H9 (cell line): ENCODE data around the gene ASGR2. TPM values are rescaled to one million over a fixed set of nuclear protein-coding genes. Genes with fewer than 3 reads are reported as not detected.
"Not testable (repeated sequence)": the region's sequence is repeated elsewhere in the genome, so short reads cannot be mapped to it uniquely, and the experiment has no call there.

ENCODE experiments used
- DNase-seq: peaks from one replicate; pipeline ENCODE4 v3.0.0-alpha.2; 2017
- H2AFZ ChIP-seq: one replicate; pipeline ENCODE4 v1.6.1; 2013; ENCODE audit warnings: mild to moderate bottlenecking, low read length, control low read depth, moderate library complexity
- H2AK5ac ChIP-seq: 2 replicates; pipeline ENCODE4 v1.6.1; 2013; ENCODE audit warnings: low read length, control low read depth, mixed read lengths; ENCODE audit not compliant: insufficient read length
- H2BK120ac ChIP-seq: one replicate; pipeline ENCODE4 v1.6.1; 2013; ENCODE audit warnings: low read depth, mild to moderate bottlenecking, low read length, control low read depth, inconsistent platforms; ENCODE audit not compliant: poor library complexity, severe bottlenecking
- H2BK12ac ChIP-seq: 2 replicates; pipeline ENCODE4 v1.6.1; 2013; ENCODE audit warnings: low read length, control low read depth, mixed read lengths, low read depth; ENCODE audit not compliant: insufficient read length
- H2BK15ac ChIP-seq: 2 replicates; pipeline ENCODE4 v1.6.1; 2013; ENCODE audit warnings: low read depth, low read length, control low read depth
- H2BK20ac ChIP-seq: one replicate; pipeline ENCODE4 v1.6.1; 2013; ENCODE audit warnings: low read depth, mild to moderate bottlenecking, low read length, control low read depth, inconsistent platforms; ENCODE audit not compliant: poor library complexity, severe bottlenecking
- H2BK5ac ChIP-seq: 2 replicates; pipeline ENCODE4 v1.6.1; 2013; ENCODE audit warnings: low read length, control low read depth, mixed read lengths; ENCODE audit not compliant: insufficient read length
- H3K14ac ChIP-seq: 2 replicates; pipeline ENCODE4 v1.6.1; 2013; ENCODE audit warnings: low read length, control low read depth; ENCODE audit not compliant: insufficient read depth
- H3K18ac ChIP-seq: 2 replicates; pipeline ENCODE4 v1.6.1; 2013; ENCODE audit warnings: low read depth, mild to moderate bottlenecking, mixed read lengths, low read length, control low read depth; ENCODE audit not compliant: insufficient read length
- H3K23ac ChIP-seq: 2 replicates; pipeline ENCODE4 v1.6.1; 2013; ENCODE audit warnings: low read length, control low read depth, mixed read lengths, low read depth; ENCODE audit not compliant: insufficient read length
- H3K23me2 ChIP-seq: 2 replicates; pipeline ENCODE4 v1.6.1; 2013; ENCODE audit warnings: low read depth, mild to moderate bottlenecking, mixed read lengths, low read length, control low read depth; ENCODE audit not compliant: insufficient read length, poor library complexity, severe bottlenecking
- H3K27ac ChIP-seq: 2 replicates; pipeline ENCODE4 v1.5.1; 2013; ENCODE audit warnings: low read length, control low read depth, mixed read lengths, low read depth; ENCODE audit not compliant: insufficient read length
- H3K27me3 ChIP-seq: 2 replicates; pipeline ENCODE4 v1.6.1; 2013; ENCODE audit warnings: low read length, control low read depth, inconsistent platforms; ENCODE audit not compliant: insufficient read depth
- H3K4ac ChIP-seq: 2 replicates; pipeline ENCODE4 v1.6.1; 2013; ENCODE audit warnings: low read depth, mild to moderate bottlenecking, control low read depth, inconsistent platforms, low read length, moderate library complexity
- H3K4me1 ChIP-seq: 2 replicates; pipeline ENCODE4 v1.6.1; 2013; ENCODE audit warnings: low read length, control low read depth, inconsistent platforms; ENCODE audit not compliant: insufficient read depth
- H3K4me2 ChIP-seq: 2 replicates; pipeline ENCODE4 v1.6.1; 2013; ENCODE audit warnings: low read length, control low read depth, mixed read lengths; ENCODE audit not compliant: insufficient read length, insufficient read depth
- H3K56ac ChIP-seq: 2 replicates; pipeline ENCODE4 v1.6.1; 2013; ENCODE audit warnings: low read depth, mild to moderate bottlenecking, mixed read lengths, low read length, control low read depth; ENCODE audit not compliant: insufficient read length
- H3K79me1 ChIP-seq: 2 replicates; pipeline ENCODE4 v1.6.1; 2013; ENCODE audit warnings: low read depth, mild to moderate bottlenecking, moderate library complexity, low read length, control low read depth, inconsistent platforms; ENCODE audit not compliant: insufficient read depth, poor library complexity, severe bottlenecking
- H3K79me2 ChIP-seq: 2 replicates; pipeline ENCODE4 v1.6.1; 2013; ENCODE audit warnings: low read length, control low read depth, inconsistent platforms; ENCODE audit not compliant: insufficient read depth
- H3K9ac ChIP-seq: 2 replicates; pipeline ENCODE4 v1.6.1; 2013; ENCODE audit warnings: low read length, control low read depth, mixed read lengths; ENCODE audit not compliant: insufficient read length; ENCODE audit errors: extremely low read depth
- H3K9me3 ChIP-seq: one replicate; pipeline ENCODE4 v1.6.1; 2013; ENCODE audit warnings: low read depth, low read length, inconsistent platforms; ENCODE audit not compliant: control insufficient read depth
- H3T11ph ChIP-seq: one replicate; pipeline ENCODE4 v1.6.1; 2013; ENCODE audit warnings: mild to moderate bottlenecking, low read length, control low read depth, inconsistent platforms
- H4K20me1 ChIP-seq: one replicate; pipeline ENCODE4 v1.6.1; 2013; ENCODE audit not compliant: control insufficient read depth, insufficient read length, insufficient read depth
- H4K5ac ChIP-seq: 2 replicates; pipeline ENCODE4 v1.6.1; 2013; ENCODE audit warnings: low read depth, mild to moderate bottlenecking, mixed read lengths, low read length, control low read depth; ENCODE audit not compliant: insufficient read length
- H4K8ac ChIP-seq: replicated peaks from 2 replicates; pipeline ENCODE4 v1.6.1; 2013; ENCODE audit warnings: low read length, control low read depth, mixed read lengths, low read depth; ENCODE audit not compliant: insufficient read length
- H4K91ac ChIP-seq: 2 replicates; pipeline ENCODE4 v1.6.1; 2013; ENCODE audit warnings: low read depth, mild to moderate bottlenecking, moderate library complexity, mixed read lengths, low read length, control low read depth; ENCODE audit not compliant: insufficient read length
- H3K27ac Mint-ChIP-seq, 3 experiments: 2 replicates in 2 of 3; 3 replicates in 1 of 3; pipeline ENCODE4 v1.8.0; 2020 to 2021; ENCODE audit warnings: mixed read lengths in 3 of 3, mild to moderate bottlenecking in 1 of 3, moderate library complexity in 1 of 3
- H3K27me3 Mint-ChIP-seq: 2 replicates; pipeline ENCODE4 v1.8.0; 2021; ENCODE audit warnings: low read depth, mild to moderate bottlenecking, moderate library complexity, mixed read lengths
- H3K36me3 Mint-ChIP-seq, 3 experiments: 2 replicates in 2 of 3; 3 replicates in 1 of 3; pipeline ENCODE4 v1.8.0; 2020 to 2021; ENCODE audit warnings: low read depth in 3 of 3, mixed read lengths in 3 of 3; ENCODE audit not compliant: insufficient read depth in 1 of 3
- H3K4me1 Mint-ChIP-seq, 2 experiments: 2 replicates each; pipeline ENCODE4 v1.8.0; 2020; ENCODE audit warnings: mixed read lengths in 2 of 2
- H3K4me3 Mint-ChIP-seq, 2 experiments: 2 replicates in 1 of 2; 3 replicates in 1 of 2; pipeline ENCODE4 v1.8.0; 2020 to 2021; ENCODE audit warnings: mild to moderate bottlenecking in 2 of 2, mixed read lengths in 2 of 2, moderate library complexity in 1 of 2
- H3K9me3 Mint-ChIP-seq, 2 experiments: 2 replicates in 1 of 2; 3 replicates in 1 of 2; pipeline ENCODE4 v1.8.0; 2020; ENCODE audit warnings: mild to moderate bottlenecking in 2 of 2, mixed read lengths in 2 of 2, moderate library complexity in 1 of 2
- WGBS: extraction: QIAGEN DNeasy Blood & Tissue Kit; methylation state at CpG from one replicate; pipeline ENCODE4 v1.1.7; 2013; ENCODE audit warnings: missing lambda C conversion rate, low lambda C conversion rate, mixed read lengths; ENCODE audit not compliant: insufficient read length; ENCODE audit errors: extremely low coverage; 5-methylcytosine and 5-hydroxymethylcytosine counted together
- total RNA-seq: library from RNA; stranded (reverse); gene quantifications from 2 replicates; pipeline ENCODE4 v1.2.1, GENCODE V29; 2021
- TF ChIP-seq, protein P1 (sequence below): fragments of 200-600 bp; sonication (generic); conservative IDR thresholded peaks from 3 replicates; pipeline ENCODE4 v1.8.0; 2021; ENCODE audit warnings: antibody characterized with exemption, mild to moderate bottlenecking

Gene ASGR2
- total RNA-seq, 1 experiment from 2014 or later, result not detected

DNA sequence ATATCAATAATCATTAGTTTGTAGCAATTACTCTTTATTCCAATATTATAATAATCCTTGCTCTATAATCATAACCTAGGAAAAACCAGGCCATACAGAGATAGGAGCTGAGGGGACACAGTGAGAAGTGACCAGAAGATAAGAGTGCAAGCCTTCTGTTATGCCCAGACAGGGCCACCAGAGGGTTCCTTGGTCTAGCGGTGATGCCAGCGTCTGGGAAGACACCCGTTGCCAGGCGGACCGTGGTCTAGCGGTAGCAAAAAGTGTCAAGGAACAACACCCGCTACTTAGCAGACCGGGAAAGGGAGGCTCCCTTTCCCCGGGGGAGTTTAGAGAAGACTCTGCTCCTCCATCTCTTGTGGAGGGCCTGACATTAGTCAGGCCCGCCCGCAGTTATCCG lies 11.8 kb upstream of the ASGR2 start:
- H3K4me2 ChIP-seq, H3K9me3 ChIP-seq, H3K9ac ChIP-seq, H3K56ac ChIP-seq, DNase-seq, H3K4me1 ChIP-seq, H2AK5ac ChIP-seq, H2AFZ ChIP-seq, H4K91ac ChIP-seq, H2BK5ac ChIP-seq, H3K4ac ChIP-seq, H4K5ac ChIP-seq, H4K8ac ChIP-seq, H3K18ac ChIP-seq, H3T11ph ChIP-seq, H3K4me3 Mint-ChIP-seq, H3K79me1 ChIP-seq, H3K23me2 ChIP-seq, H3K23ac ChIP-seq, H3K36me3 Mint-ChIP-seq, H3K14ac ChIP-seq, H2BK20ac ChIP-seq, H2BK120ac ChIP-seq, H4K20me1 ChIP-seq, H2BK15ac ChIP-seq, H2BK12ac ChIP-seq, H3K79me2 ChIP-seq, H3K27me3 ChIP-seq, H3K9me3 Mint-ChIP-seq, H3K27ac Mint-ChIP-seq, H3K27ac ChIP-seq: not testable (repeated sequence)
- peaks cover 18 to 19% of the 10 kb centered on the region in 2 experiments for H3K4me1 Mint-ChIP-seq
- WGBS, result no CpG with 5 or more reads among the region's 12 CpGs
- peaks cover 36% of the 10 kb centered on the region for H3K27me3 Mint-ChIP-seq
- TF ChIP-seq, protein P1, sequence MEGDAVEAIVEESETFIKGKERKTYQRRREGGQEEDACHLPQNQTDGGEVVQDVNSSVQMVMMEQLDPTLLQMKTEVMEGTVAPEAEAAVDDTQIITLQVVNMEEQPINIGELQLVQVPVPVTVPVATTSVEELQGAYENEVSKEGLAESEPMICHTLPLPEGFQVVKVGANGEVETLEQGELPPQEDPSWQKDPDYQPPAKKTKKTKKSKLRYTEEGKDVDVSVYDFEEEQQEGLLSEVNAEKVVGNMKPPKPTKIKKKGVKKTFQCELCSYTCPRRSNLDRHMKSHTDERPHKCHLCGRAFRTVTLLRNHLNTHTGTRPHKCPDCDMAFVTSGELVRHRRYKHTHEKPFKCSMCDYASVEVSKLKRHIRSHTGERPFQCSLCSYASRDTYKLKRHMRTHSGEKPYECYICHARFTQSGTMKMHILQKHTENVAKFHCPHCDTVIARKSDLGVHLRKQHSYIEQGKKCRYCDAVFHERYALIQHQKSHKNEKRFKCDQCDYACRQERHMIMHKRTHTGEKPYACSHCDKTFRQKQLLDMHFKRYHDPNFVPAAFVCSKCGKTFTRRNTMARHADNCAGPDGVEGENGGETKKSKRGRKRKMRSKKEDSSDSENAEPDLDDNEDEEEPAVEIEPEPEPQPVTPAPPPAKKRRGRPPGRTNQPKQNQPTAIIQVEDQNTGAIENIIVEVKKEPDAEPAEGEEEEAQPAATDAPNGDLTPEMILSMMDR, result peak; percentile 32; the same call in 1 of the 3 replicates
